HG03565 (cell line): ENCODE results near the gene EFL1.
"Not testable (repeated sequence)": the region's sequence is repeated elsewhere in the genome, so short reads cannot be mapped to it uniquely, and the experiment has no call there.

Source experiments
- ATAC-seq: cut with Tn5 transposase; IDR thresholded peaks from one replicate; pipeline ENCODE4 v1.9.1; 2021; ENCODE audit warnings: mild to moderate bottlenecking, moderate library complexity; ENCODE audit not compliant: unreplicated experiment

EFL1 gene

GRCh38 chr15:82204575-82204974, 58.0 kb downstream of the EFL1 start:
- ATAC-seq, result not testable (repeated sequence)

GRCh38 chr15:82197733-82198594, 64.6 kb downstream of the EFL1 start:
- ATAC-seq, result peak; percentile 70

GRCh38 chr15:82196353-82196752, 66.2 kb downstream of the EFL1 start:
- ATAC-seq, result no peak

- not testable (repeated sequence) for ATAC-seq
Measured at GRCh38 chr15:82195818-82196217, 66.7 kb downstream of the EFL1 start.

GRCh38 chr15:82194488-82194887, 68.0 kb downstream of the EFL1 start:
- not testable (repeated sequence) for ATAC-seq

GRCh38 chr15:82193435-82193834, 69.1 kb downstream of the EFL1 start:
- not testable (repeated sequence) for ATAC-seq

- ATAC-seq, result not testable (repeated sequence)
Measured at GRCh38 chr15:82192394-82192793, 70.1 kb downstream of the EFL1 start.

- ATAC-seq, result peak; percentile 63
Measured at GRCh38 chr15:82186719-82187406, 75.7 kb downstream of the EFL1 start.

GRCh38 chr15:82186161-82186560, 76.4 kb downstream of the EFL1 start:
- ATAC-seq, result no peak

- ATAC-seq, result no peak
Measured at GRCh38 chr15:82184776-82185175, 77.8 kb downstream of the EFL1 start.

- ATAC-seq, result no peak
Measured at GRCh38 chr15:82184355-82184754, 78.2 kb downstream of the EFL1 start.

GRCh38 chr15:82183121-82184031, 79.2 kb downstream of the EFL1 start:
- no peak for ATAC-seq

GRCh38 chr15:82181371-82181770, 81.2 kb downstream of the EFL1 start:
- ATAC-seq, result no peak

GRCh38 chr15:82178061-82178460, 84.5 kb downstream of the EFL1 start:
- no peak for ATAC-seq

- ATAC-seq, result no peak
Measured at GRCh38 chr15:82177291-82178010, 85.1 kb downstream of the EFL1 start.

GRCh38 chr15:82176542-82176941, 86.0 kb downstream of the EFL1 start:
- ATAC-seq, result no peak

GRCh38 chr15:82174471-82175235, 87.9 kb downstream of the EFL1 start:
- no peak for ATAC-seq

- no peak for ATAC-seq
Measured at GRCh38 chr15:82173108-82173507, 89.4 kb downstream of the EFL1 start.

GRCh38 chr15:82172506-82172905, 90.0 kb downstream of the EFL1 start:
- no peak for ATAC-seq

GRCh38 chr15:82168757-82169156, 93.8 kb downstream of the EFL1 start:
- no peak for ATAC-seq
